ENCODE data around the gene TMPRSS7. TPM values are rescaled to one million over a fixed set of nuclear protein-coding genes. Genes with fewer than 3 reads are reported as not detected.
"Not testable (repeated sequence)": the region's sequence is repeated elsewhere in the genome, so short reads cannot be mapped to it uniquely, and the experiment has no call there.

The TMPRSS7 gene
- total RNA-seq, 4 donors from 2014 or later = not detected

- Histone ChIP-seq H3K36me3 (no peaks in the 10 kb centered on the region), H3K27ac (no peak overlapping the region), H3K4me1 (no peaks in the 10 kb centered on the region), H3K4me3 (no peak overlapping the region), H3K27me3 (no peaks in the 10 kb centered on the region), H3K9me3 (no peaks in the 10 kb centered on the region)
- in situ Hi-C loops (cut with MboI; ENCODE audit: low sequenced_read_pairs in 4 of 4) (no loop called here), intact Hi-C loops (cut with DNase I; ENCODE audit: low total_unique reads) (no loop called here)
- no peak for ATAC-seq
- TF ChIP-seq POLR2A (IDR thresholded peaks at IDR 0.05) = no peak
- TF ChIP-seq, protein P1, sequence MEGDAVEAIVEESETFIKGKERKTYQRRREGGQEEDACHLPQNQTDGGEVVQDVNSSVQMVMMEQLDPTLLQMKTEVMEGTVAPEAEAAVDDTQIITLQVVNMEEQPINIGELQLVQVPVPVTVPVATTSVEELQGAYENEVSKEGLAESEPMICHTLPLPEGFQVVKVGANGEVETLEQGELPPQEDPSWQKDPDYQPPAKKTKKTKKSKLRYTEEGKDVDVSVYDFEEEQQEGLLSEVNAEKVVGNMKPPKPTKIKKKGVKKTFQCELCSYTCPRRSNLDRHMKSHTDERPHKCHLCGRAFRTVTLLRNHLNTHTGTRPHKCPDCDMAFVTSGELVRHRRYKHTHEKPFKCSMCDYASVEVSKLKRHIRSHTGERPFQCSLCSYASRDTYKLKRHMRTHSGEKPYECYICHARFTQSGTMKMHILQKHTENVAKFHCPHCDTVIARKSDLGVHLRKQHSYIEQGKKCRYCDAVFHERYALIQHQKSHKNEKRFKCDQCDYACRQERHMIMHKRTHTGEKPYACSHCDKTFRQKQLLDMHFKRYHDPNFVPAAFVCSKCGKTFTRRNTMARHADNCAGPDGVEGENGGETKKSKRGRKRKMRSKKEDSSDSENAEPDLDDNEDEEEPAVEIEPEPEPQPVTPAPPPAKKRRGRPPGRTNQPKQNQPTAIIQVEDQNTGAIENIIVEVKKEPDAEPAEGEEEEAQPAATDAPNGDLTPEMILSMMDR (IDR thresholded peaks at IDR 0.05 in 4 of 5, conservative IDR thresholded peaks at IDR 0.05 in 1 of 5) = no peak
- no peak for DNase-seq
These were observed 26.6 kb downstream of the TMPRSS7 start for GRCh38 chr3:112061152-112061551.

GRCh38 chr3:112072387-112073060 is 38.0 kb downstream of the TMPRSS7 start:
- intact Hi-C loops (cut with DNase I; ENCODE audit: low total_unique reads); DNase-seq; in situ Hi-C loops (cut with MboI; ENCODE audit: low sequenced_read_pairs in 4 of 4): not testable (repeated sequence)

GRCh38 chr3:112074006-112074405 is 39.5 kb downstream of the TMPRSS7 start:
- Histone ChIP-seq H3K36me3 (no peaks in the 10 kb centered on the region), H3K27me3 (no peaks in the 10 kb centered on the region), H3K27ac (no peak overlapping the region), H3K4me1 (no peaks in the 10 kb centered on the region), H3K4me3 (no peak overlapping the region), H3K9me3 (no peaks in the 10 kb centered on the region)
- no peak for DNase-seq
- in situ Hi-C loops (cut with MboI; ENCODE audit: low sequenced_read_pairs in 4 of 4) = no loop called here
- intact Hi-C loops (cut with DNase I; ENCODE audit: low total_unique reads) = no loop called here
- TF ChIP-seq POLR2A (IDR thresholded peaks at IDR 0.05) = no peak
- TF ChIP-seq, protein P1 (IDR thresholded peaks at IDR 0.05 in 4 of 5, conservative IDR thresholded peaks at IDR 0.05 in 1 of 5) = no peak
- no peak for ATAC-seq

More at GRCh38 chr3:112072387-112073060, 38.0 kb downstream of the TMPRSS7 start:
- not testable (repeated sequence) for H3K27me3 ChIP-seq, ATAC-seq, H3K4me3 ChIP-seq, H3K27ac ChIP-seq, H3K9me3 ChIP-seq, H3K4me1 ChIP-seq, H3K36me3 ChIP-seq

DNA sequence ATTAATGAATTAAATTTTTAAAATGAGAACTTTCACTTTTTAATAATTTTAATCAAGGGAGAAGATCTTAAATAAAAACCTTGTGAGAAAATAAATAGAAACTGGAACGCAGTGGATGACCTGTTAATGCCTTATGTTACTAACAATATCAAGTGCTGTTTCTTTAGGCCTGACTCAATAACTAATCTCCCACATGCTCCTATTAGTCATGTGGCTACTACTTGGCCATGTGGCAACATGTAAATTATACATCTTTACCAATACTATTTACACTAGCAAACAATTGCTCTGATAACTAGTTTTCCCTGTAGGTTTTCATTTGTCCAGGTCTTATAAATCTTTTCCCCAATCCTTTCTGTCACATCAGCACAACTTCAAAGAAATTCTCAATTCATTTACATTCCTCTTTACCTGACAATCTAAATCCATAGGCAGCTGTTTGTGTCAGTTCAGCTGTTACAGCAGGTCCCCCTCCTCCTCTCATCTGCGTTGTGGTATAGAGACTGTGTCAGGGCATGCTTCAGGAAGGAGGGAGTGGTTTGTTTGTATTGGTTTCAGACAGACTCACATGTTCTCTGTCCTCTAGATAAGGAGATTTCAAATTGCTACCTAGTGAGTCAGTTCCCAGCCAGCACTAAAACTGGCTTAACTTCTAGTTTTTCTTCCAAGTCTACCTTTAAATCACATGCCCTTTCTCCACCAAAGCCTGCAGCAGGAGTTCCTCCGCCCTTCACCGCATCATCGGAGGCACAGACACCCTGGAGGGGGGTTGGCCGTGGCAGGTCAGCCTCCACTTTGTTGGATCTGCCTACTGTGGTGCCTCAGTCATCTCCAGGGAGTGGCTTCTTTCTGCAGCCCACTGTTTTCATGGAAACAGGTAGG is 40.3 kb downstream of the TMPRSS7 start:
- no peak for ATAC-seq
- in situ Hi-C loops (cut with MboI; ENCODE audit: low sequenced_read_pairs in 4 of 4) = no loop called here

More for the DNA sequence above, 40.3 kb downstream of the TMPRSS7 start:
- Histone ChIP-seq H3K36me3 (no peaks in the 10 kb centered on the region), H3K27me3 (no peaks in the 10 kb centered on the region), H3K9me3 (no peaks in the 10 kb centered on the region), H3K4me3 (no peak overlapping the region), H3K27ac (no peak overlapping the region), H3K4me1 (no peaks in the 10 kb centered on the region)
- intact Hi-C loops (cut with DNase I; ENCODE audit: low total_unique reads) = no loop called here
- TF ChIP-seq POLR2A (IDR thresholded peaks at IDR 0.05) = no peak
- TF ChIP-seq, protein P1 (IDR thresholded peaks at IDR 0.05 in 4 of 5, conservative IDR thresholded peaks at IDR 0.05 in 1 of 5) = no peak
- DNase-seq = no peak

All from gastrocnemius medialis (tissue), 4 donors.